Left renal cortex interstitium (tissue), 4 donors: Measurements from ENCODE around the gene RGS16. TPM values are rescaled to one million over a fixed set of nuclear protein-coding genes. Genes with fewer than 3 reads are reported as not detected.

Experiments
- DNase-seq, 4 donors: peaks; one replicate each; pipeline ENCODE4 v3.0.0-alpha.2; 2013; ENCODE audit warnings: low read depth in 4 of 4, low spot score in 2 of 4, missing footprints in 1 of 4
- polyA plus RNA-seq, 4 donors: library from polyadenylated mRNA; unstranded; fragments of 120-200 nt; gene quantifications; one replicate each; pipeline ENCODE4 v1.2.1, GENCODE V29; 2013; ENCODE audit not compliant: insufficient read length in 4 of 4

RGS16 gene
- polyA plus RNA-seq, 4 donors = 1.0 to 2.5 (median 1.3) TPM

- no peak for DNase-seq
These were observed 17.1 kb downstream of the RGS16 start for GRCh38 chr1:182587093-182587492.

GRCh38 chr1:182586380-182586779 lies 17.8 kb downstream of the RGS16 start:
- DNase-seq = no peak

- no peak for DNase-seq
These were observed 19.4 kb downstream of the RGS16 start for GRCh38 chr1:182584746-182585145.

- no peak for DNase-seq
These were observed 23.5 kb downstream of the RGS16 start for GRCh38 chr1:182580736-182581135.

GRCh38 chr1:182575540-182576149 lies 28.5 kb downstream of the RGS16 start:
- DNase-seq = no peak

- DNase-seq = no peak
These were observed 30.0 kb downstream of the RGS16 start for GRCh38 chr1:182574156-182574555.

GRCh38 chr1:182570611-182570970 lies 33.6 kb downstream of the RGS16 start:
- DNase-seq = no peak

- no peak for DNase-seq
These were observed 34.1 kb downstream of the RGS16 start for GRCh38 chr1:182569939-182570610.

GRCh38 chr1:182568647-182569284 lies 35.4 kb downstream of the RGS16 start:
- no peak for DNase-seq

- DNase-seq = no peak
These were observed 36.6 kb downstream of the RGS16 start for GRCh38 chr1:182567629-182568028.

GRCh38 chr1:182565537-182565936 lies 38.7 kb downstream of the RGS16 start:
- no peak for DNase-seq

GRCh38 chr1:182564406-182565004 lies 39.7 kb downstream of the RGS16 start:
- no peak for DNase-seq

- no peak for DNase-seq
These were observed 41.1 kb downstream of the RGS16 start for GRCh38 chr1:182563095-182563494.

- DNase-seq = no peak
These were observed 42.7 kb downstream of the RGS16 start for GRCh38 chr1:182561456-182561855.

- no peak for DNase-seq
These were observed 43.7 kb downstream of the RGS16 start for GRCh38 chr1:182560392-182560984.

GRCh38 chr1:182556279-182556678 lies 47.9 kb downstream of the RGS16 start:
- DNase-seq = no peak

GRCh38 chr1:182555493-182555892 lies 48.7 kb downstream of the RGS16 start:
- DNase-seq = no peak

GRCh38 chr1:182552527-182552926 lies 51.7 kb downstream of the RGS16 start:
- no peak for DNase-seq

GRCh38 chr1:182549811-182550210 lies 54.4 kb downstream of the RGS16 start:
- no peak for DNase-seq

- no peak for DNase-seq
These were observed 54.8 kb downstream of the RGS16 start for GRCh38 chr1:182549346-182549745.
